SK-N-MC (cell line): ENCODE data around the gene HECTD4.

Experiments used
- EZH2 ChIP-seq: fragments of 200-600 bp; sonication (generic); IDR thresholded peaks from one replicate; pipeline ENCODE4 v1.6.1; 2017; ENCODE audit warnings: antibody characterized with exemption
- FOXP2 ChIP-seq: optimal IDR thresholded peaks from 2 replicates; pipeline ENCODE3; 2011; ENCODE audit warnings: mild to moderate bottlenecking, moderate library complexity; ENCODE audit not compliant: insufficient read depth; ENCODE audit errors: extremely low read length, control extremely low read depth
- POLR2AphosphoS5 ChIP-seq: IDR thresholded peaks from 2 replicates; pipeline ENCODE4 v1.6.1; 2012; ENCODE audit warnings: mild to moderate bottlenecking, low read depth, low read length, borderline replicate concordance

- TF ChIP-seq EZH2 (no peak), POLR2AphosphoS5 (no peak), FOXP2 (no peak)
Measured at GRCh38 chr12:112167031-112167461, 215.2 kb downstream of the HECTD4 start.
